GM10248 (cell line): ENCODE measurements around the gene ABCF3.
"Not testable (repeated sequence)": the region's sequence is repeated elsewhere in the genome, so short reads cannot be mapped to it uniquely, and the experiment has no call there.

Experiments
- CTCF ChIA-PET: fragments of 300-600 bp; sonication (Branson Sonifier 250); formaldehyde crosslinking; extraction: SDS; loops from one replicate; lab custom pipeline; 2021; ENCODE audit warnings: antibody characterized with exemption; lab: Yijun Ruan, JAX
- POLR2A ChIA-PET: fragments of 350-650 bp; sonication (Branson Sonifier 250); formaldehyde crosslinking; extraction: SDS; loops from one replicate; lab custom pipeline; 2020; ENCODE audit warnings: antibody characterized with exemption; lab: Yijun Ruan, JAX
- DNase-seq: peaks from one replicate; pipeline ENCODE4 v3.0.0; 2012; ENCODE audit errors: extremely low spot score
- CTCF ChIP-seq: IDR thresholded peaks from 2 replicates; pipeline ENCODE4 v1.5.1; 2012; ENCODE audit warnings: mild to moderate bottlenecking, low read depth; ENCODE audit errors: extremely low read depth, missing control alignments, control extremely low read depth

The ABCF3 gene

GRCh38 chr3:184156522-184156955 is 29.5 kb upstream of the ABCF3 start:
- DNase-seq, result peak; percentile 49
- ChIA-PET CTCF (interaction anchor here (1.1 to 1.2 kb wide), 3 partner anchors 11 to 272 kb away, joined by 3 read pairs; partner anchors contain the start of genes EEF1AKMT4 and PARL), POLR2A (interaction anchor here (0.7 kb wide), 1 partner anchor 42 kb away, joined by 4 read pairs; no protein-coding TSS in a partner anchor)
- TF ChIP-seq CTCF, result no peak

GRCh38 chr3:184157206-184157605 is 28.8 kb upstream of the ABCF3 start:
- no peak for DNase-seq
- no peak for TF ChIP-seq CTCF
- ChIA-PET POLR2A (no interaction called here), CTCF (interaction anchor here (1.1 to 1.3 kb wide), 5 partner anchors 11 to 273 kb away, joined by 3 to 5 read pairs (median 3); partner anchors contain the start of genes EEF1AKMT4 and PARL)

GRCh38 chr3:184158404-184158803 is 27.6 kb upstream of the ABCF3 start:
- TF ChIP-seq CTCF, result no peak
- ChIA-PET CTCF (interaction anchor here (1.2 to 1.4 kb wide), 4 partner anchors 10 to 24 kb away, joined by 3 to 6 read pairs (median 4); no protein-coding TSS in a partner anchor), POLR2A (no interaction called here)

GRCh38 chr3:184160456-184160855 is 25.5 kb upstream of the ABCF3 start:
- TF ChIP-seq CTCF, result no peak
- ChIA-PET POLR2A (no interaction called here), CTCF (interaction anchor here (0.8 to 2.8 kb wide), 5 partner anchors 9 to 67 kb away, joined by 3 to 11 read pairs (median 4); no protein-coding TSS in a partner anchor)
- DNase-seq, result peak; percentile 52

More at GRCh38 chr3:184158404-184158803, 27.6 kb upstream of the ABCF3 start:
- no peak for DNase-seq

GRCh38 chr3:184162571-184163070 is 23.4 kb upstream of the ABCF3 start:
- POLR2A ChIA-PET, DNase-seq: not testable (repeated sequence)
- CTCF ChIA-PET, result interaction anchor here (1.7 kb wide), 1 partner anchor 11 kb away, joined by 8 read pairs; no protein-coding TSS in a partner anchor

GRCh38 chr3:184164648-184165330 is 21.2 kb upstream of the ABCF3 start:
- CTCF ChIA-PET, result interaction anchor here (0.7 to 0.8 kb wide), 2 partner anchors 63 to 272 kb away, joined by 3 read pairs; no protein-coding TSS in a partner anchor
- TF ChIP-seq CTCF, result no peak
- POLR2A ChIA-PET, result no interaction called here
- no peak for DNase-seq

- no peak for DNase-seq
- ChIA-PET CTCF (interaction anchor here (0.8 kb wide), 1 partner anchor 8 kb away, joined by 3 read pairs; no protein-coding TSS in a partner anchor), POLR2A (no interaction called here)
- TF ChIP-seq CTCF, result no peak
Observed at GRCh38 chr3:184165543-184165942, 20.5 kb upstream of the ABCF3 start.
